Measurements from ENCODE around the gene NUP42. TPM values are rescaled to one million over a fixed set of nuclear protein-coding genes. Genes with fewer than 3 reads are reported as not detected.

The NUP42 gene
- total RNA-seq, 1 experiment from 2014 or later: 36.5 TPM

GRCh38 chr7:23212841-23213240, 31.0 kb downstream of the NUP42 start:
- peaks cover 1 to 8% of the 10 kb centered on the region in 2 experiments; a peak in 3 of 4 replicates for H3K4me1 Mint-ChIP-seq
- H2AK5ac ChIP-seq (ENCODE audit: insufficient read length, low read length): no peak overlapping the region
- no peaks in the 10 kb centered on the region for H4K20me1 ChIP-seq (ENCODE audit: control insufficient read depth, insufficient read depth, insufficient read length)
- no peak overlapping the region for H2BK120ac ChIP-seq (ENCODE audit: low read depth, low read length, poor library complexity, severe bottlenecking)
- H3K9ac ChIP-seq (ENCODE audit: extremely low read depth, insufficient read length, low read length): no peak overlapping the region
- H3K27me3 Mint-ChIP-seq (ENCODE audit: low read depth): no peaks in the 10 kb centered on the region
- H3K23me2 ChIP-seq (ENCODE audit: insufficient read length, low read depth, low read length, poor library complexity, severe bottlenecking): no peaks in the 10 kb centered on the region
- H2AFZ ChIP-seq (ENCODE audit: low read length): no peak overlapping the region
- no peaks in the 10 kb centered on the region for H3K9me3 ChIP-seq (ENCODE audit: control insufficient read depth, low read depth, low read length)
- no peak overlapping the region for H4K8ac ChIP-seq (replicated peaks; ENCODE audit: insufficient read length, low read depth, low read length)
- H3K23ac ChIP-seq (ENCODE audit: insufficient read length, low read depth, low read length): no peak overlapping the region
- no peaks in the 10 kb centered on the region for H3K4me1 ChIP-seq (ENCODE audit: insufficient read depth, low read length)
- no peaks in the 10 kb centered on the region for H3K27me3 ChIP-seq (ENCODE audit: insufficient read depth, low read length)
- no peak overlapping the region for H3K14ac ChIP-seq (ENCODE audit: insufficient read depth, low read length)
- H3K4ac ChIP-seq (ENCODE audit: low read depth, low read length): no peak overlapping the region
- H4K5ac ChIP-seq (ENCODE audit: insufficient read length, low read depth, low read length): no peak overlapping the region
- H3K79me1 ChIP-seq (ENCODE audit: insufficient read depth, low read depth, low read length, poor library complexity, severe bottlenecking): no peaks in the 10 kb centered on the region
- no peak overlapping the region for H2BK20ac ChIP-seq (ENCODE audit: low read depth, low read length, poor library complexity, severe bottlenecking)
- no peak overlapping the region for H3K4me2 ChIP-seq (ENCODE audit: insufficient read depth, insufficient read length, low read length)
- H3K18ac ChIP-seq (ENCODE audit: insufficient read length, low read depth, low read length): no peak overlapping the region
- no peaks in the 10 kb centered on the region for H3K9me3 Mint-ChIP-seq
- no peak for TF ChIP-seq CTCF (conservative IDR thresholded peaks at IDR 0.05)
- no peak overlapping the region for H2BK12ac ChIP-seq (ENCODE audit: insufficient read length, low read depth, low read length)
- no peaks in the 10 kb centered on the region for H3K36me3 Mint-ChIP-seq (ENCODE audit: insufficient read depth in 1 of 3, low read depth in 3 of 3)
- H2BK5ac ChIP-seq (ENCODE audit: insufficient read length, low read length): no peak overlapping the region
- no peak overlapping the region for H3K56ac ChIP-seq (ENCODE audit: insufficient read length, low read depth, low read length)
- H3K4me3 Mint-ChIP-seq: no peak overlapping the region
- H4K91ac ChIP-seq (ENCODE audit: insufficient read length, low read depth, low read length): no peak overlapping the region
- H3K27ac Mint-ChIP-seq: no peak overlapping the region
- no peak overlapping the region for H3T11ph ChIP-seq (ENCODE audit: low read length)
- H3K27ac ChIP-seq (ENCODE audit: insufficient read length, low read depth, low read length): no peak overlapping the region
- no CpG with 5 or more reads among the region's 4 CpGs for WGBS (ENCODE audit: extremely low coverage, insufficient read length, low lambda C conversion rate)
- no peak overlapping the region for H2BK15ac ChIP-seq (ENCODE audit: low read depth, low read length)
- no peak for DNase-seq
- H3K79me2 ChIP-seq (ENCODE audit: insufficient read depth, low read length): no peaks in the 10 kb centered on the region
